Neuronal stem cell (in vitro differentiated cells): Measurements from ENCODE around the gene ING1.

Experiments used
- DNase-seq: peaks from one replicate; pipeline ENCODE4 v3.0.0-alpha.2; 2013; ENCODE audit warnings: low spot score
- H2AFZ ChIP-seq: one replicate; pipeline ENCODE4 v1.6.1; 2013; ENCODE audit warnings: mild to moderate bottlenecking, low read length, inconsistent platforms
- H2AK5ac ChIP-seq: 2 replicates; pipeline ENCODE4 v1.6.1; 2013; ENCODE audit warnings: low read depth, mild to moderate bottlenecking, inconsistent platforms, low read length, moderate library complexity, mixed read lengths
- H2BK120ac ChIP-seq: 2 replicates; pipeline ENCODE4 v1.6.1; 2013; ENCODE audit warnings: low read depth, mild to moderate bottlenecking, inconsistent platforms, low read length, moderate library complexity, mixed read lengths
- H2BK12ac ChIP-seq: one replicate; pipeline ENCODE4 v1.6.1; 2013; ENCODE audit warnings: low read length, inconsistent platforms
- H2BK15ac ChIP-seq: 2 replicates; pipeline ENCODE4 v1.6.1; 2013; ENCODE audit warnings: mild to moderate bottlenecking, low read length, inconsistent platforms, mixed read lengths
- H2BK5ac ChIP-seq: one replicate; pipeline ENCODE4 v1.6.1; 2013; ENCODE audit warnings: inconsistent platforms, mild to moderate bottlenecking, low read length, moderate library complexity
- H3K14ac ChIP-seq: one replicate; pipeline ENCODE4 v1.6.1; 2013; ENCODE audit warnings: low read length, inconsistent platforms
- H3K18ac ChIP-seq: 2 replicates; pipeline ENCODE4 v1.6.1; 2013; ENCODE audit warnings: low read length, inconsistent platforms
- H3K23ac ChIP-seq: 2 replicates; pipeline ENCODE4 v1.6.1; 2013; ENCODE audit warnings: low read depth, mild to moderate bottlenecking, mixed read lengths, low read length, inconsistent platforms; ENCODE audit not compliant: poor library complexity
- H3K27ac ChIP-seq: replicated peaks from 3 replicates; pipeline ENCODE4 v1.5.1; 2013; ENCODE audit warnings: low read length, inconsistent platforms
- H3K27me3 ChIP-seq, 3 experiments: 2 replicates each; pipeline ENCODE4 v1.6.1; 2013; ENCODE audit warnings: low read length in 3 of 3, mild to moderate bottlenecking in 2 of 3, inconsistent platforms in 1 of 3, low read depth in 1 of 3, mixed read lengths in 1 of 3, moderate library complexity in 1 of 3; ENCODE audit not compliant: control insufficient read depth in 3 of 3, insufficient read depth in 3 of 3
- H3K36me3 ChIP-seq, 2 donors: replicated peaks in 1 of 2; 2 replicates each; pipeline ENCODE4 v1.6.1; 2013; ENCODE audit warnings: low read length in 2 of 2; ENCODE audit not compliant: control insufficient read depth in 2 of 2, insufficient read depth in 2 of 2
- H3K4ac ChIP-seq: 2 replicates; pipeline ENCODE4 v1.6.1; 2013; ENCODE audit warnings: inconsistent platforms, mild to moderate bottlenecking, low read length, moderate library complexity
- H3K4me1 ChIP-seq, 2 donors: 1 replicate in 1 of 2; 2 replicates in 1 of 2; pipeline ENCODE4 v1.6.1; 2013; ENCODE audit warnings: low read length in 2 of 2, low read depth in 1 of 2; ENCODE audit not compliant: control insufficient read depth in 2 of 2, insufficient read depth in 1 of 2
- H3K4me2 ChIP-seq: one replicate; pipeline ENCODE4 v1.6.1; 2013; ENCODE audit warnings: mild to moderate bottlenecking, low read length, inconsistent platforms; ENCODE audit not compliant: insufficient read depth, poor library complexity, severe bottlenecking
- H3K4me3 ChIP-seq, 2 donors: 2 replicates each; pipeline ENCODE4 v1.5.1; 2013; ENCODE audit warnings: low read length in 2 of 2, mild to moderate bottlenecking in 2 of 2, inconsistent platforms in 1 of 2, moderate library complexity in 1 of 2
- H3K79me1 ChIP-seq: one replicate; pipeline ENCODE4 v1.6.1; 2013; ENCODE audit warnings: low read depth, mild to moderate bottlenecking, inconsistent platforms, low read length, moderate library complexity
- H3K9ac ChIP-seq: one replicate; pipeline ENCODE4 v1.6.1; 2013; ENCODE audit warnings: mild to moderate bottlenecking, low read depth, low read length, inconsistent platforms; ENCODE audit not compliant: poor library complexity
- H3K9me3 ChIP-seq, 2 donors: replicated peaks in 1 of 2; 2 replicates each; pipeline versions ENCODE3 to v1.6.1; 2013; ENCODE audit warnings: low read length in 2 of 2, mild to moderate bottlenecking in 2 of 2, inconsistent platforms in 1 of 2, low read depth in 1 of 2, mixed read lengths in 1 of 2, moderate library complexity in 1 of 2; ENCODE audit not compliant: control insufficient read depth in 2 of 2, insufficient read depth in 1 of 2
- H4K8ac ChIP-seq: one replicate; pipeline ENCODE4 v1.6.1; 2013; ENCODE audit warnings: low read depth, mild to moderate bottlenecking, inconsistent platforms, low read length, moderate library complexity
- H4K91ac ChIP-seq: one replicate; pipeline ENCODE4 v1.6.1; 2013; ENCODE audit warnings: low read length, low read depth, mild to moderate bottlenecking, inconsistent platforms; ENCODE audit not compliant: poor library complexity
- WGBS, 2 donors: extraction: QIAGEN DNeasy Blood & Tissue Kit; methylation state at CpG; one replicate each; pipeline ENCODE4 v1.1.7; 2013; ENCODE audit warnings: missing lambda C conversion rate in 2 of 2, mixed read lengths in 1 of 2; ENCODE audit not compliant: insufficient read length in 2 of 2, insufficient replicate concordance in 1 of 2; ENCODE audit errors: extremely low coverage in 2 of 2; 5-methylcytosine and 5-hydroxymethylcytosine counted together

Gene ING1

DNA sequence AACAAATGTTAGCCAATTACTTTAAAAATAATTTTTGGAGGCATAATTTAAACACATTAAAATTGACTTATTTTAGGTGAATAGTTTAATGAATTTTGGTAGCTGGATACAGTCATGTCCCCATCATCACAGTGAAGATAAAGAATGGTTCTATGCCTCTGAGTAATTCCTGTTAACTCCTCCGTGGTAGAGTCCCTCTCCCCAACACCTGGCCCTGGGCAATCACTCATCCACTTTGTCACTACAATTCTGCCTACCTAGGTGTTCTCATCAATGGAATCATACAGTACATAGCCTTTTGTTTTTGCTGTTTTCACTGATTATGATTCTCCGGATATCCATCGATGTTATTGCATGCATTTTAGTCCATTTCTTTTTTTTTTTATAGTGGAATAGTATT, 55.6 kb downstream of the ING1 start:
- Histone ChIP-seq H3K4me3 (no peak overlapping the region), H3K14ac (no peak overlapping the region)
- no peak for DNase-seq

DNA sequence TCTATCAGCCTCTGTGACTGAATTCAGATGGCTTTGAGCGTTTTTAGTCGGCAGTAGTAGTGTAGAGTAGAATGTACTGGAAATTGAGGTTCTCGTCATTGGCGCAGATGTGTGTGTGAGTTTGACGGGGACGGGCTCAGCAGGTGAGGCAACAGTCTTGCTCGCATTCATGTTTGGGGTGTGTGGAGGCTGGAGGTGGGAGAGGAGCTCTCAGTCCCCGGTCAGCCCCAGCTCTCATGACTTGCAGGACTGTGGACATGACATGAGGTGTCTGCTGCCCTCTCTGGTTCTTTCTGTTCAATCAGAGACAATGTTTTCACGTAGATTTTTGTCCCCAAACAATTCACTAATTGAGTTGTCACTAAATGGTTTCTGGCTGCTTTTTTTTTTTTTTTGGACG, 57.2 kb downstream of the ING1 start:
- no peak overlapping the region for H3K4me2 ChIP-seq
- no peaks in the 10 kb centered on the region for H3K4me1 ChIP-seq
- H3K9me3 ChIP-seq: no peaks in the 10 kb centered on the region
- no peak overlapping the region for H4K91ac ChIP-seq
- no peak overlapping the region for H2BK5ac ChIP-seq
- H3K18ac ChIP-seq: no peak overlapping the region
- H3K36me3 ChIP-seq: no peaks in the 10 kb centered on the region
- no peak overlapping the region for H3K14ac ChIP-seq
- H2AK5ac ChIP-seq: no peak overlapping the region
- no peak for DNase-seq
- no peak overlapping the region for H2BK12ac ChIP-seq
- no peak overlapping the region for H2BK15ac ChIP-seq
- H3K27ac ChIP-seq: no peak overlapping the region
- no peak overlapping the region for H4K8ac ChIP-seq
- H3K23ac ChIP-seq: no peak overlapping the region
- H3K9ac ChIP-seq: no peak overlapping the region
- no peak overlapping the region for H2AFZ ChIP-seq
- H3K79me1 ChIP-seq: no peaks in the 10 kb centered on the region
- H3K4me3 ChIP-seq: no peak overlapping the region
- H3K27me3 ChIP-seq: peaks cover 0 to 9% (median 0%) of the 10 kb centered on the region in 3 experiments
- WGBS, 2 donors: no CpG with 5 or more reads among the region's 10 CpGs
- H3K4ac ChIP-seq: no peak overlapping the region
- no peak overlapping the region for H2BK120ac ChIP-seq

More for the DNA sequence above, 55.6 kb downstream of the ING1 start:
- H3K9ac ChIP-seq: no peak overlapping the region
- H2BK12ac ChIP-seq: no peak overlapping the region
- H4K91ac ChIP-seq: no peak overlapping the region
- H2AFZ ChIP-seq: no peak overlapping the region
- no peak overlapping the region for H2BK5ac ChIP-seq
- WGBS, 2 donors: no CpG with 5 or more reads among the region's 3 CpGs
- no peak overlapping the region for H3K18ac ChIP-seq
- no peaks in the 10 kb centered on the region for H3K4me1 ChIP-seq
- H3K27me3 ChIP-seq: peaks cover 0 to 9% (median 0%) of the 10 kb centered on the region in 3 experiments
- no peak overlapping the region for H4K8ac ChIP-seq
- H3K4me2 ChIP-seq: no peak overlapping the region
- H2BK15ac ChIP-seq: no peak overlapping the region
- H3K23ac ChIP-seq: no peak overlapping the region
- no peaks in the 10 kb centered on the region for H3K9me3 ChIP-seq
- H3K79me1 ChIP-seq: no peaks in the 10 kb centered on the region
- no peak overlapping the region for H2AK5ac ChIP-seq
- no peak overlapping the region for H3K27ac ChIP-seq
- no peak overlapping the region for H2BK120ac ChIP-seq
- H3K36me3 ChIP-seq: no peaks in the 10 kb centered on the region
- H3K4ac ChIP-seq: no peak overlapping the region

DNA sequence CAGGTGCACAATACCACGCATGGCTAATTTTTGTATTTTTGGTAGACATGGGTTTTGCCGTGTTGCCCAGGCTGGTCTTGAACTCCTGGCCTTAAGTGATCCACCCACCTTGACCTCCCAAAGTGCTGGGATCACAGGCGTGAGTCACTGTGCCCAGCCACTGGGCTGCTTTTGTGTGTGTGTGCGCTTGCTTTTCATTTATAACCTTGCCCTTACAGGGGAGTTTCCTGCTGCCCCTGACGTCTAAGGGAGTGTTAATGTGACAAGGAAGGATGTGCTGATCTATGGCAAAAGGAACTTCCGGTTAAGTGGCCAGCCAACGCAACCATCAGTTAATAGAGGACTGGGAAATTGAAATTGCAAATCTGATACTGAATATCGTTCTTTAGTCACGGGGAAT, 57.7 kb downstream of the ING1 start:
- no peak overlapping the region for H3K9ac ChIP-seq
- H2AK5ac ChIP-seq: no peak overlapping the region
- H3K14ac ChIP-seq: no peak overlapping the region
- no peak overlapping the region for H2BK120ac ChIP-seq
- H4K91ac ChIP-seq: no peak overlapping the region
- DNase-seq: no peak
- no peak overlapping the region for H2BK5ac ChIP-seq
- H3K36me3 ChIP-seq: no peaks in the 10 kb centered on the region
- no peak overlapping the region for H3K4me2 ChIP-seq
- H2BK12ac ChIP-seq: no peak overlapping the region
- no peak overlapping the region for H3K18ac ChIP-seq
- H2BK15ac ChIP-seq: no peak overlapping the region
- no peaks in the 10 kb centered on the region for H3K4me1 ChIP-seq
- H3K27ac ChIP-seq: no peak overlapping the region
- H4K8ac ChIP-seq: no peak overlapping the region
- H3K4me3 ChIP-seq: no peak overlapping the region
- no peaks in the 10 kb centered on the region for H3K79me1 ChIP-seq
- H3K27me3 ChIP-seq: peaks cover 0 to 9% (median 0%) of the 10 kb centered on the region in 3 experiments
- H3K4ac ChIP-seq: no peak overlapping the region
- H2AFZ ChIP-seq: no peak overlapping the region
- WGBS, 2 donors: no CpG with 5 or more reads among the region's 9 CpGs
- no peaks in the 10 kb centered on the region for H3K9me3 ChIP-seq
- no peak overlapping the region for H3K23ac ChIP-seq

DNA sequence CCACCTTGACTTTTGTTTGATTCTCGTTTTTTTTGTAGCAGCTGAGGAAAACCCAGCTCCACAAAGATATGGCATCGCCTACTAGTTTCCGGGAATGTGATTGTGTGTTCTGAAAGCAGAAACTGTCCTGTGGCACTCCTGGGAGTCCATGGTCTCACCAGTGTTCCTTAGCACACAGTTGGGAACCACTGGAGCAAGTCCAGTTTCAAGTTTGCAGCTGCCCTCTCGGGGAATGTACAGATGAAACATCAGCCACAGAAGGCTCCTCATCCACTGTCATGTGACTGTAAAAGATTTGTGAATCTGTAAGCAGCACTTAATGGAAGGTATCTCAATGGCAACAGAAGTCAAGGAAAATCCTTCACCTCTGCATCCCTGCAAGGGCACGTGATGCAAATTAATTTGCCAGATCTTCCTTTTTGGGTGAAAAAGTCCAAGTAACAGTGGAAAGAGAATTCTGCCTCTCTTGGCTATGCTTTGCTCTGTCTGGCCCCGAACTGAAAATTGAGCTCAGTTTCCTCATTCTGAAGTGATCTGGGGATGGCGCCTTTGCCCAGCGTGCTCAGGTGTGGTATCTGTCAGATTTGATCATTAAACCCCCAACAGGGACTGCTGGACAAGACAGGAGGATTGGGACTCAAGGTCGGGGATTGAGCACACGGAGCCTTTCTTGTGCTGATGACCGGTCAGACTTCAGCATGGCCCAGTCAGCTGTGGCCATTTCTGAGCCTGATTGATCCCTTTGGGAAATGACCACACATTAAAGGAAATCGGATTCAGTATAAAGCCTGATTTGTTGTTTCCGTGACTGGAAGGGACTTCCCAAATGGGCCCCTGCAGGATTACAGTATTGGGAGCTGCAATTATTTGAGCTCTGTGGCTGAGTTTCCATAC, 58.8 kb downstream of the ING1 start:
- no peak overlapping the region for H2BK5ac ChIP-seq
- H2BK120ac ChIP-seq: no peak overlapping the region
- no peak overlapping the region for H2AK5ac ChIP-seq
- H4K91ac ChIP-seq: no peak overlapping the region
- no peak overlapping the region for H2BK12ac ChIP-seq
- no peak overlapping the region for H3K14ac ChIP-seq
- WGBS, 2 donors: no CpG with 5 or more reads among the region's 13 CpGs
- no peak overlapping the region for H3K4ac ChIP-seq
- no peak overlapping the region for H3K9ac ChIP-seq
- H3K4me3 ChIP-seq: no peak overlapping the region
- H3K18ac ChIP-seq: no peak overlapping the region
- no peaks in the 10 kb centered on the region for H3K36me3 ChIP-seq
- DNase-seq: no peak
- H3K9me3 ChIP-seq: no peaks in the 10 kb centered on the region
- H4K8ac ChIP-seq: no peak overlapping the region
- no peak overlapping the region for H2BK15ac ChIP-seq
- H3K4me2 ChIP-seq: no peak overlapping the region
- no peaks in the 10 kb centered on the region for H3K4me1 ChIP-seq
- no peak overlapping the region for H2AFZ ChIP-seq
- no peaks in the 10 kb centered on the region for H3K79me1 ChIP-seq
- H3K27ac ChIP-seq: no peak overlapping the region
- peaks cover 0 to 9% (median 0%) of the 10 kb centered on the region in 3 experiments for H3K27me3 ChIP-seq
- no peak overlapping the region for H3K23ac ChIP-seq
